G401 (cell line): ENCODE results near the gene DMRTC1. TPM values are rescaled to one million over a fixed set of nuclear protein-coding genes. Genes with fewer than 3 reads are reported as not detected.

Experiments
- total RNA-seq: library from RNA; depleted of rRNA; stranded (reverse); fragments of >200 nt; shearing (Covaris generic); gene quantifications from 2 replicates; pipeline ENCODE4 v1.2.3, GENCODE V29; 2014; rRNA removed

The DMRTC1 gene
- total RNA-seq, 1 experiment from 2014 or later = not detected

Other genes with a start within 250 kb of the DMRTC1 start
- gene PHKA1, start 229.5 kb downstream of the DMRTC1 start, total RNA-seq = 10.0 and 13.1 TPM in 2 replicates
- gene DMRTC1B, start 166.9 kb downstream of the DMRTC1 start, total RNA-seq = not detected in 2 replicates
- gene FAM236B, start 161.2 kb downstream of the DMRTC1 start, total RNA-seq = not detected in 2 replicates
- not detected in 2 replicates for gene FAM236D, start 135.6 kb downstream of the DMRTC1 start, total RNA-seq
- not detected in 2 replicates for gene FAM236C, start 31.2 kb downstream of the DMRTC1 start, total RNA-seq
- gene FAM236A, start 5.6 kb downstream of the DMRTC1 start, total RNA-seq = not detected in 2 replicates
- gene PABPC1L2B, start 59.1 kb upstream of the DMRTC1 start, total RNA-seq = not detected in 2 replicates
- gene PABPC1L2A, start 135.7 kb upstream of the DMRTC1 start, total RNA-seq = not detected in 2 replicates